ENCODE data around the gene NHLRC4. TPM values are rescaled to one million over a fixed set of nuclear protein-coding genes. Genes with fewer than 3 reads are reported as not detected.

NHLRC4 gene
- total and polyA plus RNA-seq, 2 of the 13 experiments (the other 11 are each of a cell fraction or from before 2014, with no cell fraction given): 0.40 to 0.59 TPM

DNA sequence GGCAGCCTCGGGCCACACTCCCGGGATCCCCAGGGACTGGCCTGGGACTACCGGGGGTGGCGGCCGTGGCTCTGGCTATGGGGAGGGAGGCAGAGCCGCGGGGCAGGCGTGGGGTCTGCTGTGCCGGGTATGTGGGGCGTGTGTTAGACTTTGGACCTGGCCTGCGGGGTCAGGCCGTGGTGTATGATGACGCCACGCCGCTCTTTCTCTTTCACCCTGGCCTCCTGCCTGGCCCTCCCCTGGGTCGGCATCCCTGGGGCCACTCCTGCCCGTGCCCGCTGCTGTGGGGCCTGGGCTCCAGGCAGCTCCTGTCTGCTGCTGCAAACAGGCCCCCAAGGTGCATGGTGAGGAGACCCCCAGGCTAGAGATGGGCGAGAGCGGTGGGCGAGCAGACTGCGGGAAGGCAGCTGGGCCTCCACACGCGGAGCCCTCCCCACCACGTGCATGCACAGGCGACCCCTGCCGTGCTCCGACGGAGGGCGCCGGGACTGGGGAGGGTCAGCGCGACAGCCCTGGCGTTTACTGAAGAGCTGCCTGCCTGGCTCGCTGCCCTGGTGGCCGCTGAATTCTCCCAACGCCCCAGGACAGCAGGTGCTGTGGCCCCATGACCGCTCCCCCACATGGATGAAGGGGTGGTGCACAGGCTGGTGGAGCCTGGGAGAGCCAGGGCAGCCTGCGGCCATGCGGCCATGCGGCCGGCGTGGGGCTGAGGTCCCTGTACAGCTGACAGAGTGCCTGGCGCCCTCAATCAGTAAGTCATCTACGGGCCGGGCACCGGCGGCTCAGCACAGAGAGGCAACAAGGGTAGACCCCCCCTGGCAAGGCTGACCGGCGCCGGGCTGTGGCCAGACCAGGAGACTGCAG lies 23.3 kb upstream of the NHLRC4 start (continued):
- TF ChIP-seq ZNF790 (CRISPR knock-in tag; IDR thresholded peaks at IDR 0.05; ENCODE audit: borderline replicate concordance): no peak
- no peak for TF ChIP-seq HDAC6 (IDR thresholded peaks at IDR 0.05; ENCODE audit: low read depth, low read length)
- TF ChIP-seq FOXC1 (CRISPR knock-in tag; IDR thresholded peaks at IDR 0.05; ENCODE audit: borderline replicate concordance): 0 out of 2 replicates have a peak, but pooled peaks have one; percentile 42
- no peak for TF ChIP-seq PHB2 (IDR thresholded peaks at IDR 0.05; ENCODE audit: partially characterized antibody)
- TF ChIP-seq ZNF33B (CRISPR knock-in tag; IDR thresholded peaks at IDR 0.05): no peak
- TF ChIP-seq ZSCAN12 (CRISPR knock-in tag; IDR thresholded peaks at IDR 0.05): no peak
- TF ChIP-seq ZNF781 (CRISPR knock-in tag; IDR thresholded peaks at IDR 0.05; ENCODE audit: borderline replicate concordance, not compliant biosample characterization): peak; percentile 59
- no peak for TF ChIP-seq ZSCAN22 (CRISPR knock-in tag; IDR thresholded peaks at IDR 0.05)
- TF ChIP-seq, protein P1, sequence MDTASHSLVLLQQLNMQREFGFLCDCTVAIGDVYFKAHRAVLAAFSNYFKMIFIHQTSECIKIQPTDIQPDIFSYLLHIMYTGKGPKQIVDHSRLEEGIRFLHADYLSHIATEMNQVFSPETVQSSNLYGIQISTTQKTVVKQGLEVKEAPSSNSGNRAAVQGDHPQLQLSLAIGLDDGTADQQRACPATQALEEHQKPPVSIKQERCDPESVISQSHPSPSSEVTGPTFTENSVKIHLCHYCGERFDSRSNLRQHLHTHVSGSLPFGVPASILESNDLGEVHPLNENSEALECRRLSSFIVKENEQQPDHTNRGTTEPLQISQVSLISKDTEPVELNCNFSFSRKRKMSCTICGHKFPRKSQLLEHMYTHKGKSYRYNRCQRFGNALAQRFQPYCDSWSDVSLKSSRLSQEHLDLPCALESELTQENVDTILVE (CRISPR knock-in tag; IDR thresholded peaks at IDR 0.05): no peak
- 0 out of 2 replicates have a peak, but pooled peaks have one; percentile 26 for TF ChIP-seq SP2 (CRISPR knock-in tag; IDR thresholded peaks at IDR 0.05)
- TF ChIP-seq ZNF780A (CRISPR knock-in tag; IDR thresholded peaks at IDR 0.05): 0 out of 2 replicates have a peak, but pooled peaks have one; percentile 61
- TF ChIP-seq ZNF547 (CRISPR knock-in tag; IDR thresholded peaks at IDR 0.05): no peak
- TF ChIP-seq, protein P2, sequence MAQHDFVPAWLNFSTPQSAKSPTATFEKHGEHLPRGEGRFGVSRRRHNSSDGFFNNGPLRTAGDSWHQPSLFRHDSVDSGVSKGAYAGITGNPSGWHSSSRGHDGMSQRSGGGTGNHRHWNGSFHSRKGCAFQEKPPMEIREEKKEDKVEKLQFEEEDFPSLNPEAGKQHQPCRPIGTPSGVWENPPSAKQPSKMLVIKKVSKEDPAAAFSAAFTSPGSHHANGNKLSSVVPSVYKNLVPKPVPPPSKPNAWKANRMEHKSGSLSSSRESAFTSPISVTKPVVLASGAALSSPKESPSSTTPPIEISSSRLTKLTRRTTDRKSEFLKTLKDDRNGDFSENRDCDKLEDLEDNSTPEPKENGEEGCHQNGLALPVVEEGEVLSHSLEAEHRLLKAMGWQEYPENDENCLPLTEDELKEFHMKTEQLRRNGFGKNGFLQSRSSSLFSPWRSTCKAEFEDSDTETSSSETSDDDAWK (CRISPR knock-in tag; IDR thresholded peaks at IDR 0.05): no peak
- no peak for TF ChIP-seq ETV5 (CRISPR knock-in tag; IDR thresholded peaks at IDR 0.05; ENCODE audit: borderline replicate concordance)
- no peak for TF ChIP-seq ZNF674 (CRISPR knock-in tag; IDR thresholded peaks at IDR 0.05; ENCODE audit: low read depth)
- no peak for TF ChIP-seq NCOA1 (CRISPR knock-in tag; IDR thresholded peaks at IDR 0.05)
- no peak for TF ChIP-seq ZSCAN20 (CRISPR knock-in tag; IDR thresholded peaks at IDR 0.05; ENCODE audit: borderline replicate concordance)
- TF ChIP-seq TGIF2 (CRISPR knock-in tag; IDR thresholded peaks at IDR 0.05): no peak
- 0 out of 2 replicates have a peak, but pooled peaks have one; percentile 21 for TF ChIP-seq SPEN (CRISPR knock-in tag; IDR thresholded peaks at IDR 0.05; ENCODE audit: low read depth)
- TF ChIP-seq, protein P3, sequence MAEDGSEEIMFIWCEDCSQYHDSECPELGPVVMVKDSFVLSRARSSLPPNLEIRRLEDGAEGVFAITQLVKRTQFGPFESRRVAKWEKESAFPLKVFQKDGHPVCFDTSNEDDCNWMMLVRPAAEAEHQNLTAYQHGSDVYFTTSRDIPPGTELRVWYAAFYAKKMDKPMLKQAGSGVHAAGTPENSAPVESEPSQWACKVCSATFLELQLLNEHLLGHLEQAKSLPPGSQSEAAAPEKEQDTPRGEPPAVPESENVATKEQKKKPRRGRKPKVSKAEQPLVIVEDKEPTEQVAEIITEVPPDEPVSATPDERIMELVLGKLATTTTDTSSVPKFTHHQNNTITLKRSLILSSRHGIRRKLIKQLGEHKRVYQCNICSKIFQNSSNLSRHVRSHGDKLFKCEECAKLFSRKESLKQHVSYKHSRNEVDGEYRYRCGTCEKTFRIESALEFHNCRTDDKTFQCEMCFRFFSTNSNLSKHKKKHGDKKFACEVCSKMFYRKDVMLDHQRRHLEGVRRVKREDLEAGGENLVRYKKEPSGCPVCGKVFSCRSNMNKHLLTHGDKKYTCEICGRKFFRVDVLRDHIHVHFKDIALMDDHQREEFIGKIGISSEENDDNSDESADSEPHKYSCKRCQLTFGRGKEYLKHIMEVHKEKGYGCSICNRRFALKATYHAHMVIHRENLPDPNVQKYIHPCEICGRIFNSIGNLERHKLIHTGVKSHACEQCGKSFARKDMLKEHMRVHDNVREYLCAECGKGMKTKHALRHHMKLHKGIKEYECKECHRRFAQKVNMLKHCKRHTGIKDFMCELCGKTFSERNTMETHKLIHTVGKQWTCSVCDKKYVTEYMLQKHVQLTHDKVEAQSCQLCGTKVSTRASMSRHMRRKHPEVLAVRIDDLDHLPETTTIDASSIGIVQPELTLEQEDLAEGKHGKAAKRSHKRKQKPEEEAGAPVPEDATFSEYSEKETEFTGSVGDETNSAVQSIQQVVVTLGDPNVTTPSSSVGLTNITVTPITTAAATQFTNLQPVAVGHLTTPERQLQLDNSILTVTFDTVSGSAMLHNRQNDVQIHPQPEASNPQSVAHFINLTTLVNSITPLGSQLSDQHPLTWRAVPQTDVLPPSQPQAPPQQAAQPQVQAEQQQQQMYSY (CRISPR knock-in tag; IDR thresholded peaks at IDR 0.05): peak; percentile 74
- TF ChIP-seq CEBPB (IDR thresholded peaks at IDR 0.05; ENCODE audit: borderline replicate concordance, low read depth, low read length): no peak
- TF ChIP-seq TRIM24 (CRISPR knock-in tag; IDR thresholded peaks at IDR 0.05): no peak
- no peak for TF ChIP-seq EHMT2 (IDR thresholded peaks at IDR 0.05; ENCODE audit: borderline replicate concordance, low read depth, low read length)
- peak; percentile 87 for TF ChIP-seq ZBTB7B (CRISPR knock-in tag; IDR thresholded peaks at IDR 0.05)
- TF ChIP-seq MAFF (IDR thresholded peaks at IDR 0.05; ENCODE audit: low read depth, low read length): no peak
